GM12874 (cell line): ENCODE data around the gene JARID2.

Experiments
- TF ChIP-seq, protein P1 (sequence below): IDR thresholded peaks from 2 replicates; pipeline ENCODE4 v1.5.1; 2011; ENCODE audit warnings: low read depth, mild to moderate bottlenecking, control low read depth, low read length, moderate library complexity; ENCODE audit not compliant: insufficient read depth

The JARID2 gene

DNA sequence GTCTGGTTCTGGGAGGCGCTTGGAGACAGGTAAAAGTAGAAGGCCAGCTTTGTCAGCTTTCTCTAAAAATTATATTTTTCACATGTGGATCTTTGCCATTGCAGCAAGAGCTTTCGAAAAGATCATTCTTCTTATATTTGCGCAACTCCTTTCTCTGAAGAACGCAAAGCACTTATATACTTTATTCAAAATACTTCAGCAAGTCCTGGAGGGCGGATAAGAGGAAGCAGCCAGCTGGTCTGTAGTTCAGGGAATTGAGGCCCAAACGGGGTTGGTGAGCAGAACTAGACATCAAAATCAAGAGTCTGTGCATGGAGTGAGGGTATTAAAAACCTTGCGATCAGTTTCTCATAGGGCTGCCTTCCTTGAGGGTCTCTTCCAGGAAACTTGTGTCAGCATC lies 234.7 kb downstream of the JARID2 start:
- TF ChIP-seq, protein P1, sequence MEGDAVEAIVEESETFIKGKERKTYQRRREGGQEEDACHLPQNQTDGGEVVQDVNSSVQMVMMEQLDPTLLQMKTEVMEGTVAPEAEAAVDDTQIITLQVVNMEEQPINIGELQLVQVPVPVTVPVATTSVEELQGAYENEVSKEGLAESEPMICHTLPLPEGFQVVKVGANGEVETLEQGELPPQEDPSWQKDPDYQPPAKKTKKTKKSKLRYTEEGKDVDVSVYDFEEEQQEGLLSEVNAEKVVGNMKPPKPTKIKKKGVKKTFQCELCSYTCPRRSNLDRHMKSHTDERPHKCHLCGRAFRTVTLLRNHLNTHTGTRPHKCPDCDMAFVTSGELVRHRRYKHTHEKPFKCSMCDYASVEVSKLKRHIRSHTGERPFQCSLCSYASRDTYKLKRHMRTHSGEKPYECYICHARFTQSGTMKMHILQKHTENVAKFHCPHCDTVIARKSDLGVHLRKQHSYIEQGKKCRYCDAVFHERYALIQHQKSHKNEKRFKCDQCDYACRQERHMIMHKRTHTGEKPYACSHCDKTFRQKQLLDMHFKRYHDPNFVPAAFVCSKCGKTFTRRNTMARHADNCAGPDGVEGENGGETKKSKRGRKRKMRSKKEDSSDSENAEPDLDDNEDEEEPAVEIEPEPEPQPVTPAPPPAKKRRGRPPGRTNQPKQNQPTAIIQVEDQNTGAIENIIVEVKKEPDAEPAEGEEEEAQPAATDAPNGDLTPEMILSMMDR, result no peak

GRCh38 chr6:15481390-15482291 lies 235.8 kb downstream of the JARID2 start:
- TF ChIP-seq, protein P1, result no peak

DNA sequence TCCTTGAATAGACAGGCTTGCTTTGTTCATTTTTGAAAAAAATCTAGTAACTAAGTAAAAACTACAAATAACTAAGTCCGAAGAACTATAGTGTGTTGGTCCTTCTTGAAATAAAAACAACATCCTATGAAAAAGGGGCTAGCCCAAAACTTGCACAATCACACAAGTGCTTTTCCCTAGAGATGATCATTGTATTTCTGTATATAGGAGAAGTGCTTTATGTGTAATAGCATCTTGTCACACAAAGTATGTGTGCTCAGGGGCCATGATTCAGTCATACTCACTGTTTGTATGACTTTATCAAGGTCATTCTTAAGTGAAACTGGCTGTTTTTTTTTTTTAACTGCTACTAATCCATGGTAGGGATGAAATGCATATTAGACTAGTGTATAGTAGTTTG lies 237.2 kb downstream of the JARID2 start:
- TF ChIP-seq, protein P1, result no peak

- TF ChIP-seq, protein P1, result no peak
These were observed 238.3 kb downstream of the JARID2 start for GRCh38 chr6:15484140-15484539.

- TF ChIP-seq, protein P1, result no peak
These were observed 239.0 kb downstream of the JARID2 start for GRCh38 chr6:15484821-15485220.

DNA sequence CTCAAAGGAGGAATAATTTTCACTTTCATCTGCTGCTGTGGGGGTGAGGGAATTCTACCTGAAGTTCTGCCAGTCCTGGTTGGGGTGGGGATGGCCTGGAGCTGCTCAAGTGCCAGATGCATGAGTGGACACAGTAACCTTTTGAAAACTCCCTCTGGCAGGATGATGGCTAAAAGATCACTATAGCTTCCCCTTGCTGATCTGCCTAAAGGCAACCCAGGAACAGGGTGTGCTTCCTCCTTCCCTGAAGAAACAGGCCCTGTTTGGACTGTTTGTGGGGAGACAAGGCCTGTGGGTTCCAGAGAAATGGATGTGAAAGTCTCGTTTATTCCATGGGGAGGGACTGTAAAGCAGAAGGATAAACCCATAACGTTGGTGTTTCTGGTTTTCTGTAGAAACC lies 240.1 kb downstream of the JARID2 start:
- TF ChIP-seq, protein P1, result no peak

DNA sequence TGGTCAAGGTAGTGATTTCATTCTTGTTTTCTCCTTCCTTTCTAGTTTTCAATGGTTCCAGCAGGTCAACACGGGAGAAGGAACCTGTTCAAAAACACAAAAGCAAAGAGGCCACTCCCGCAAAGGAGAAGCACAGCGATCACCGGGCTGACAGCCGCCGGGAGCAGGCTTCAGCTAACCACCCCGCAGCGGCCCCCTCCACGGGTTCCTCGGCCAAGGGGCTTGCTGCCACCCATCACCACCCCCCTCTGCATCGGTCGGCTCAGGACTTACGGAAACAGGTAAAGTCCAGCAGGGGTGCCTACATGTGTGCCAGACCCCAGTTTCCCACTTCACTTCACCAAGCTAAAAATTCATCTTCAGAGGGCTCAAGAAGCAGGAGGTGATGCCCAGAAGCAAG lies 241.4 kb downstream of the JARID2 start:
- TF ChIP-seq, protein P1, result no peak
